Activated naive CD4-positive, alpha-beta T cell treated with anti-CD3 and anti-CD28 coated beads, Interleukin-2, amount 50 U/mL, for 24 hours (primary cell): ENCODE measurements around the gene PDE6C.

Experiments used
- H3K27ac Mint-ChIP-seq: one replicate; pipeline ENCODE4 v1.8.0; 2021; ENCODE audit warnings: mild to moderate bottlenecking, mixed read lengths
- H3K27me3 Mint-ChIP-seq: one replicate; pipeline ENCODE4 v1.8.0; 2021; ENCODE audit warnings: mixed read lengths
- H3K36me3 Mint-ChIP-seq: one replicate; pipeline ENCODE4 v1.8.0; 2021; ENCODE audit warnings: mixed read lengths
- H3K4me1 Mint-ChIP-seq: one replicate; pipeline ENCODE4 v1.8.0; 2021; ENCODE audit warnings: mixed read lengths
- H3K4me3 Mint-ChIP-seq: one replicate; pipeline ENCODE4 v1.8.0; 2021; ENCODE audit warnings: mild to moderate bottlenecking, mixed read lengths
- H3K9me3 Mint-ChIP-seq: one replicate; pipeline ENCODE4 v1.8.0; 2021; ENCODE audit warnings: mixed read lengths

Gene PDE6C

GRCh38 chr10:93601774-93602162 lies 10.6 kb upstream of the PDE6C start:
- H3K27me3 Mint-ChIP-seq = peaks cover 25% of the 10 kb centered on the region
- no peaks in the 10 kb centered on the region for H3K36me3 Mint-ChIP-seq
- no peak overlapping the region for H3K27ac Mint-ChIP-seq
- no peaks in the 10 kb centered on the region for H3K9me3 Mint-ChIP-seq
- H3K4me1 Mint-ChIP-seq = peaks cover 4% of the 10 kb centered on the region
- H3K4me3 Mint-ChIP-seq = no peak overlapping the region

- Mint-ChIP-seq H3K27ac (no peak overlapping the region), H3K4me1 (peaks cover 4% of the 10 kb centered on the region), H3K4me3 (no peak overlapping the region), H3K9me3 (no peaks in the 10 kb centered on the region), H3K27me3 (peaks cover 27% of the 10 kb centered on the region), H3K36me3 (no peaks in the 10 kb centered on the region)
These were observed 9.3 kb upstream of the PDE6C start for GRCh38 chr10:93603023-93603422.

GRCh38 chr10:93604146-93604545 lies 8.2 kb upstream of the PDE6C start:
- H3K4me3 Mint-ChIP-seq = no peak overlapping the region
- H3K9me3 Mint-ChIP-seq = no peaks in the 10 kb centered on the region
- peaks cover 4% of the 10 kb centered on the region for H3K4me1 Mint-ChIP-seq
- peaks cover 25% of the 10 kb centered on the region for H3K27me3 Mint-ChIP-seq
- no peak overlapping the region for H3K27ac Mint-ChIP-seq
- H3K36me3 Mint-ChIP-seq = no peaks in the 10 kb centered on the region

GRCh38 chr10:93608421-93608820 lies 3.9 kb upstream of the PDE6C start:
- H3K27me3 Mint-ChIP-seq = peaks cover 6% of the 10 kb centered on the region

GRCh38 chr10:93613126-93613525 lies 789 bp downstream of the PDE6C start:
- Mint-ChIP-seq H3K9me3 (no peaks in the 10 kb centered on the region), H3K27ac (no peak overlapping the region), H3K4me1 (no peaks in the 10 kb centered on the region), H3K4me3 (no peak overlapping the region), H3K36me3 (no peaks in the 10 kb centered on the region), H3K27me3 (no peaks in the 10 kb centered on the region)

More at GRCh38 chr10:93608421-93608820, 3.9 kb upstream of the PDE6C start:
- Mint-ChIP-seq H3K4me1 (no peaks in the 10 kb centered on the region), H3K4me3 (no peak overlapping the region), H3K9me3 (no peaks in the 10 kb centered on the region), H3K27ac (no peak overlapping the region), H3K36me3 (no peaks in the 10 kb centered on the region)

- no peak overlapping the region for H3K27ac Mint-ChIP-seq
- H3K4me1 Mint-ChIP-seq = no peaks in the 10 kb centered on the region
- no peaks in the 10 kb centered on the region for H3K36me3 Mint-ChIP-seq
- no peaks in the 10 kb centered on the region for H3K9me3 Mint-ChIP-seq
- no peak overlapping the region for H3K4me3 Mint-ChIP-seq
- H3K27me3 Mint-ChIP-seq = no peaks in the 10 kb centered on the region
These were observed 1.9 kb downstream of the PDE6C start for GRCh38 chr10:93614101-93614825.

GRCh38 chr10:93615576-93616235 lies 3.4 kb downstream of the PDE6C start:
- Mint-ChIP-seq H3K4me1 (no peaks in the 10 kb centered on the region), H3K9me3 (no peaks in the 10 kb centered on the region), H3K36me3 (no peaks in the 10 kb centered on the region), H3K27ac (no peak overlapping the region), H3K27me3 (no peaks in the 10 kb centered on the region), H3K4me3 (no peak overlapping the region)

GRCh38 chr10:93620925-93621324 lies 8.6 kb downstream of the PDE6C start:
- no peak overlapping the region for H3K4me3 Mint-ChIP-seq
- no peaks in the 10 kb centered on the region for H3K4me1 Mint-ChIP-seq
- H3K27me3 Mint-ChIP-seq = peaks cover 5% of the 10 kb centered on the region
- H3K27ac Mint-ChIP-seq = no peak overlapping the region
- no peaks in the 10 kb centered on the region for H3K36me3 Mint-ChIP-seq
- no peaks in the 10 kb centered on the region for H3K9me3 Mint-ChIP-seq

- no peaks in the 10 kb centered on the region for H3K36me3 Mint-ChIP-seq
- peaks cover 7% of the 10 kb centered on the region for H3K27me3 Mint-ChIP-seq
- no peak overlapping the region for H3K27ac Mint-ChIP-seq
- H3K9me3 Mint-ChIP-seq = no peaks in the 10 kb centered on the region
- no peak overlapping the region for H3K4me3 Mint-ChIP-seq
- H3K4me1 Mint-ChIP-seq = no peaks in the 10 kb centered on the region
These were observed 10.6 kb downstream of the PDE6C start for GRCh38 chr10:93622942-93623341.

- no peaks in the 10 kb centered on the region for H3K36me3 Mint-ChIP-seq
- peaks cover 9% of the 10 kb centered on the region for H3K27me3 Mint-ChIP-seq
- H3K4me3 Mint-ChIP-seq = no peak overlapping the region
- H3K9me3 Mint-ChIP-seq = no peaks in the 10 kb centered on the region
- no peaks in the 10 kb centered on the region for H3K4me1 Mint-ChIP-seq
- H3K27ac Mint-ChIP-seq = no peak overlapping the region
These were observed 16.5 kb downstream of the PDE6C start for GRCh38 chr10:93628858-93629257.

- no peak overlapping the region for H3K4me3 Mint-ChIP-seq
- no peaks in the 10 kb centered on the region for H3K36me3 Mint-ChIP-seq
- H3K27me3 Mint-ChIP-seq = peaks cover 9% of the 10 kb centered on the region
- no peaks in the 10 kb centered on the region for H3K4me1 Mint-ChIP-seq
- no peaks in the 10 kb centered on the region for H3K9me3 Mint-ChIP-seq
- no peak overlapping the region for H3K27ac Mint-ChIP-seq
These were observed 17.4 kb downstream of the PDE6C start for GRCh38 chr10:93629647-93630305.

- Mint-ChIP-seq H3K27ac (no peak overlapping the region), H3K4me1 (no peaks in the 10 kb centered on the region), H3K36me3 (no peaks in the 10 kb centered on the region), H3K27me3 (peaks cover 4% of the 10 kb centered on the region), H3K9me3 (no peaks in the 10 kb centered on the region), H3K4me3 (no peak overlapping the region)
These were observed 18.6 kb downstream of the PDE6C start for GRCh38 chr10:93630625-93631557.

- H3K4me1 Mint-ChIP-seq = no peaks in the 10 kb centered on the region
- no peaks in the 10 kb centered on the region for H3K36me3 Mint-ChIP-seq
- H3K4me3 Mint-ChIP-seq = no peak overlapping the region
- no peaks in the 10 kb centered on the region for H3K9me3 Mint-ChIP-seq
- peaks cover 12% of the 10 kb centered on the region for H3K27me3 Mint-ChIP-seq
- no peak overlapping the region for H3K27ac Mint-ChIP-seq
These were observed 27.5 kb downstream of the PDE6C start for GRCh38 chr10:93639791-93640190.

- Mint-ChIP-seq H3K27me3 (no peaks in the 10 kb centered on the region), H3K36me3 (no peaks in the 10 kb centered on the region), H3K4me1 (no peaks in the 10 kb centered on the region), H3K4me3 (no peak overlapping the region), H3K9me3 (no peaks in the 10 kb centered on the region), H3K27ac (no peak overlapping the region)
These were observed 40.5 kb downstream of the PDE6C start for GRCh38 chr10:93652857-93653256.

GRCh38 chr10:93654201-93654600 lies 41.9 kb downstream of the PDE6C start:
- peaks cover 2% of the 10 kb centered on the region for H3K36me3 Mint-ChIP-seq
- no peak overlapping the region for H3K4me3 Mint-ChIP-seq
- no peaks in the 10 kb centered on the region for H3K4me1 Mint-ChIP-seq
- H3K27ac Mint-ChIP-seq = no peak overlapping the region
- H3K9me3 Mint-ChIP-seq = no peaks in the 10 kb centered on the region
- no peaks in the 10 kb centered on the region for H3K27me3 Mint-ChIP-seq
